Panc1 (cell line): ENCODE measurements around the gene HTR3B. TPM values are rescaled to one million over a fixed set of nuclear protein-coding genes. Genes with fewer than 3 reads are reported as not detected.
"Not testable (repeated sequence)": the region's sequence is repeated elsewhere in the genome, so short reads cannot be mapped to it uniquely, and the experiment has no call there.

ENCODE experiments used
- ATAC-seq: fragments of 200-7000 bp; cut with Tn5 transposase; 2 replicates; pipeline ENCODE4 v1.9.1; 2020; ENCODE audit warnings: mild to moderate bottlenecking, moderate library complexity
- BruUV-seq: library from RNA; stranded (reverse); fragments of 400-500 nt; replicated peaks from 2 replicates; lab custom pipeline; 2021; lab: Mats Ljungman, UMichigan
- CTCF ChIA-PET: fragments of 300-600 bp; sonication (Branson Sonifier 250); formaldehyde crosslinking; loops from one replicate; lab custom pipeline; 2022; ENCODE audit warnings: antibody characterized with exemption; lab: Charles Lee
- POLR2A ChIA-PET: fragments of 300-600 bp; sonication (Branson Sonifier 250); formaldehyde crosslinking; loops from one replicate; lab custom pipeline; 2022; ENCODE audit warnings: antibody characterized with exemption; lab: Charles Lee
- DNase-seq: peaks from one replicate; pipeline ENCODE4 v3.0.0-alpha.2; 2010; ENCODE audit warnings: low read depth, low spot score
- H3K27ac ChIP-seq: 2 replicates; pipeline ENCODE4 v1.5.1; 2011; ENCODE audit warnings: mild to moderate bottlenecking, low read length, inconsistent platforms
- H3K27me3 ChIP-seq: fragments of 200-500 bp; sonication (Bioruptor generic); 2 replicates; pipeline ENCODE4 v1.6.0; 2014; ENCODE audit warnings: low read length, inconsistent platforms; ENCODE audit not compliant: control insufficient read depth, insufficient read depth
- H3K36me3 ChIP-seq: fragments of 200-500 bp; sonication (Bioruptor generic); 2 replicates; pipeline ENCODE4 v1.5.1; 2014; ENCODE audit warnings: inconsistent platforms, mild to moderate bottlenecking, low read length, moderate library complexity; ENCODE audit not compliant: control insufficient read depth, insufficient read depth
- H3K4me1 ChIP-seq: 2 replicates; pipeline ENCODE4 v1.5.1; 2011; ENCODE audit warnings: inconsistent platforms, mild to moderate bottlenecking, low read length, moderate library complexity; ENCODE audit not compliant: control insufficient read depth, insufficient read depth
- H3K4me3 ChIP-seq, 2 experiments: 2 replicates each; pipeline ENCODE4 v1.5.1; 2011 to 2012; ENCODE audit warnings: low read depth in 2 of 2, low read length in 2 of 2, mild to moderate bottlenecking in 2 of 2, inconsistent platforms in 1 of 2, moderate library complexity in 1 of 2
- H3K9me3 ChIP-seq: fragments of 200-500 bp; sonication (Bioruptor generic); 2 replicates; pipeline ENCODE4 v1.5.1; 2014; ENCODE audit warnings: low read depth, mild to moderate bottlenecking, inconsistent platforms, low read length, moderate library complexity; ENCODE audit not compliant: control insufficient read depth, insufficient read depth
- CTCF ChIP-seq: fragments of 450-650 bp; IDR thresholded peaks from 2 replicates; pipeline ENCODE4 v1.5.1; 2017; ENCODE audit warnings: mild to moderate bottlenecking
- POLR2AphosphoS5 ChIP-seq: IDR thresholded peaks from 2 replicates; pipeline ENCODE4 v1.6.1; 2012; ENCODE audit warnings: mild to moderate bottlenecking, low read depth, low read length, moderate library complexity
- REST ChIP-seq, 2 experiments: IDR thresholded peaks; 2 replicates each; pipeline ENCODE4 v1.6.1; 2011 to 2012; ENCODE audit warnings: low read depth in 2 of 2, control low read depth in 1 of 2, low read length in 1 of 2, mild to moderate bottlenecking in 1 of 2, moderate library complexity in 1 of 2; ENCODE audit not compliant: insufficient read depth in 1 of 2
- SIN3A ChIP-seq: IDR thresholded peaks from 2 replicates; pipeline ENCODE4 v1.6.1; 2012; ENCODE audit warnings: low read depth, mild to moderate bottlenecking, low read length, moderate library complexity, borderline replicate concordance; ENCODE audit not compliant: insufficient read depth
- TCF7L2 ChIP-seq: IDR thresholded peaks from 2 replicates; pipeline ENCODE4 v1.6.1; 2011; ENCODE audit warnings: mild to moderate bottlenecking, low read depth, low read length, inconsistent platforms
- in situ Hi-C: cut with HindIII; loops from 2 replicates; pipeline ENCODE4 v1.10.0; 2016; ENCODE audit warnings: low sequenced_read_pairs, low pct_unique_long_range_greater_than_20kb
- intact Hi-C: fragments of 100-400 bp; cut with micrococcal nuclease; formaldehyde crosslinking; loops from one replicate; pipeline ENCODE4 v1.10.0; 2022; ENCODE audit not compliant: unreplicated experiment
- total RNA-seq: library from RNA; stranded (reverse); gene quantifications from one replicate; pipeline ENCODE4 v1.2.1, GENCODE V29; 2021; ENCODE audit not compliant: unreplicated experiment

The HTR3B gene
- total RNA-seq, 1 experiment from 2014 or later = not detected

GRCh38 chr11:113932788-113933187, 28.2 kb downstream of the HTR3B start:
- in situ Hi-C loops = no loop called here
- Histone ChIP-seq H3K9me3 (no peaks in the 10 kb centered on the region), H3K4me3 (no peak overlapping the region), H3K4me1 (no peaks in the 10 kb centered on the region), H3K36me3 (no peaks in the 10 kb centered on the region), H3K27me3 (peaks cover 17% of the 10 kb centered on the region), H3K27ac (no peak overlapping the region)
- DNase-seq (no peak), ATAC-seq (no peak)
- ChIA-PET CTCF (no interaction called here), POLR2A (no interaction called here)
- no TSS peak for BruUV-seq
- no peak for TF ChIP-seq REST (IDR thresholded peaks at IDR 0.05; ENCODE audit: insufficient read depth in 1 of 2, low read depth in 2 of 2, low read length in 1 of 2)
- TF ChIP-seq SIN3A = no peak
- no peak for TF ChIP-seq CTCF
- TF ChIP-seq TCF7L2 = no peak
- no peak for TF ChIP-seq POLR2AphosphoS5
- intact Hi-C loops = no loop called here

GRCh38 chr11:113934193-113934592, 29.6 kb downstream of the HTR3B start:
- H3K36me3 ChIP-seq, CTCF ChIA-PET, H3K4me3 ChIP-seq, POLR2A ChIA-PET, DNase-seq, BruUV-seq, H3K27ac ChIP-seq, H3K4me1 ChIP-seq, in situ Hi-C loops, intact Hi-C loops, H3K9me3 ChIP-seq, ATAC-seq: not testable (repeated sequence)
- peaks cover 17% of the 10 kb centered on the region for H3K27me3 ChIP-seq

- CTCF ChIA-PET = interaction anchor here (0.6 kb wide), 1 partner anchor 73 kb away, joined by 3 read pairs; no protein-coding TSS in a partner anchor
- Histone ChIP-seq H3K4me3 (no peak overlapping the region), H3K36me3 (no peaks in the 10 kb centered on the region), H3K4me1 (no peaks in the 10 kb centered on the region), H3K27ac (no peak overlapping the region), H3K9me3 (no peaks in the 10 kb centered on the region), H3K27me3 (peaks cover 17% of the 10 kb centered on the region)
- intact Hi-C loops = no loop called here
- BruUV-seq = no TSS peak
- ATAC-seq = no peak
- POLR2A ChIA-PET = interaction anchor here (0.6 kb wide), 1 partner anchor 101 kb away, joined by 3 read pairs; no protein-coding TSS in a partner anchor
- TF ChIP-seq CTCF (no peak), TCF7L2 (no peak), SIN3A (no peak), POLR2AphosphoS5 (no peak), REST (IDR thresholded peaks at IDR 0.05; ENCODE audit: insufficient read depth in 1 of 2, low read depth in 2 of 2, low read length in 1 of 2) (no peak)
- in situ Hi-C loops = no loop called here
- no peak for DNase-seq
Observed at GRCh38 chr11:113934761-113935160, 30.2 kb downstream of the HTR3B start.
